Smooth muscle cell (in vitro differentiated cells): ENCODE results near the gene KCNQ5. TPM values are rescaled to one million over a fixed set of nuclear protein-coding genes. Genes with fewer than 3 reads are reported as not detected.

ENCODE experiments used
- DNase-seq: peaks from one replicate; lab custom pipeline; 2025; ENCODE audit not compliant: unreplicated experiment; lab: John Stamatoyannopoulos, UW
- H2AFZ ChIP-seq: fragments of 200-600 bp; sonication (generic); 2 replicates; pipeline ENCODE4 v1.6.0; 2016; ENCODE audit warnings: antibody characterized with exemption, low read depth, mild to moderate bottlenecking
- H3F3A ChIP-seq: fragments of 200-600 bp; sonication (generic); 2 replicates; pipeline ENCODE4 v1.6.0; 2017; ENCODE audit warnings: antibody characterized with exemption, low read depth
- H3K27ac ChIP-seq: fragments of 200-600 bp; sonication (generic); 2 replicates; pipeline ENCODE4 v1.5.1; 2016; ENCODE audit warnings: low read depth, mild to moderate bottlenecking
- H3K27me3 ChIP-seq: fragments of 200-600 bp; sonication (generic); 2 replicates; pipeline ENCODE4 v1.6.1; 2016; ENCODE audit warnings: low read depth, mild to moderate bottlenecking
- H3K36me3 ChIP-seq: fragments of 200-600 bp; sonication (generic); 2 replicates; pipeline ENCODE4 v1.5.1; 2016; ENCODE audit warnings: low read depth
- H3K4me1 ChIP-seq: fragments of 200-600 bp; sonication (generic); 2 replicates; pipeline ENCODE4 v1.5.1; 2016; ENCODE audit warnings: low read depth
- H3K4me2 ChIP-seq: fragments of 200-600 bp; sonication (generic); 2 replicates; pipeline ENCODE4 v1.6.0; 2016; ENCODE audit warnings: mild to moderate bottlenecking
- H3K4me3 ChIP-seq: fragments of 200-600 bp; sonication (generic); 2 replicates; pipeline ENCODE4 v1.5.1; 2016; ENCODE audit warnings: mild to moderate bottlenecking
- H3K79me2 ChIP-seq: fragments of 200-600 bp; sonication (generic); 2 replicates; pipeline ENCODE4 v1.6.0; 2016; ENCODE audit warnings: low read depth, mild to moderate bottlenecking
- H3K9ac ChIP-seq: fragments of 200-600 bp; sonication (generic); 2 replicates; pipeline ENCODE4 v1.6.0; 2016; ENCODE audit warnings: low read depth
- H3K9me3 ChIP-seq: fragments of 200-600 bp; sonication (generic); replicated peaks from 2 replicates; pipeline ENCODE4 v1.5.1; 2016; ENCODE audit warnings: low read depth
- H4K20me1 ChIP-seq: fragments of 200-600 bp; sonication (generic); 2 replicates; pipeline ENCODE4 v1.6.0; 2016; ENCODE audit warnings: low read depth
- WGBS: methylation state at CpG from one replicate; pipeline ENCODE4 v1.1.7; 2016; ENCODE audit warnings: low lambda C conversion rate; 5-methylcytosine and 5-hydroxymethylcytosine counted together
- polyA plus RNA-seq: library from polyadenylated mRNA; unstranded; fragments of >200 nt; fragmentation: Nextera tagmentation; extraction: Ambion mirVana; gene quantifications from 2 replicates; pipeline ENCODE4 v1.2.1, GENCODE V29; 2016
- total RNA-seq: library from RNA; depleted of rRNA; stranded (reverse); fragments of >200 nt; gene quantifications from 2 replicates; pipeline ENCODE4 v1.2.3, GENCODE V29; 2014
- TF ChIP-seq, protein P1 (sequence below): fragments of 200-600 bp; sonication (generic); IDR thresholded peaks from 2 replicates; pipeline ENCODE4 v1.5.1; 2017; ENCODE audit warnings: borderline replicate concordance, mild to moderate bottlenecking, antibody characterized with exemption; ENCODE audit not compliant: insufficient read depth, poor library complexity, severe bottlenecking

KCNQ5 gene
- total and polyA plus RNA-seq, 2 experiments from 2014 or later: 1.2 to 2.0 TPM

DNA sequence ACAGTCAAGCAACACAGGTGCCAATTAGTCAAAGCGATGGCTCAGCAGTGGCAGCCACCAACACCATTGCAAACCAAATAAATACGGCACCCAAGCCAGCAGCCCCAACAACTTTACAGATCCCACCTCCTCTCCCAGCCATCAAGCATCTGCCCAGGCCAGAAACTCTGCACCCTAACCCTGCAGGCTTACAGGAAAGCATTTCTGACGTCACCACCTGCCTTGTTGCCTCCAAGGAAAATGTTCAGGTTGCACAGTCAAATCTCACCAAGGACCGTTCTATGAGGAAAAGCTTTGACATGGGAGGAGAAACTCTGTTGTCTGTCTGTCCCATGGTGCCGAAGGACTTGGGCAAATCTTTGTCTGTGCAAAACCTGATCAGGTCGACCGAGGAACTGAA, 572.9 kb downstream of the KCNQ5 start:
- no peaks in the 10 kb centered on the region for H3K4me1 ChIP-seq
- H3K27me3 ChIP-seq: no peaks in the 10 kb centered on the region
- no peak overlapping the region for H2AFZ ChIP-seq
- WGBS: 91% methylated on average over 7 of the region's 7 CpGs
- H4K20me1 ChIP-seq: no peaks in the 10 kb centered on the region
- H3K4me3 ChIP-seq: no peak overlapping the region
- H3K36me3 ChIP-seq: no peaks in the 10 kb centered on the region
- TF ChIP-seq, protein P1, sequence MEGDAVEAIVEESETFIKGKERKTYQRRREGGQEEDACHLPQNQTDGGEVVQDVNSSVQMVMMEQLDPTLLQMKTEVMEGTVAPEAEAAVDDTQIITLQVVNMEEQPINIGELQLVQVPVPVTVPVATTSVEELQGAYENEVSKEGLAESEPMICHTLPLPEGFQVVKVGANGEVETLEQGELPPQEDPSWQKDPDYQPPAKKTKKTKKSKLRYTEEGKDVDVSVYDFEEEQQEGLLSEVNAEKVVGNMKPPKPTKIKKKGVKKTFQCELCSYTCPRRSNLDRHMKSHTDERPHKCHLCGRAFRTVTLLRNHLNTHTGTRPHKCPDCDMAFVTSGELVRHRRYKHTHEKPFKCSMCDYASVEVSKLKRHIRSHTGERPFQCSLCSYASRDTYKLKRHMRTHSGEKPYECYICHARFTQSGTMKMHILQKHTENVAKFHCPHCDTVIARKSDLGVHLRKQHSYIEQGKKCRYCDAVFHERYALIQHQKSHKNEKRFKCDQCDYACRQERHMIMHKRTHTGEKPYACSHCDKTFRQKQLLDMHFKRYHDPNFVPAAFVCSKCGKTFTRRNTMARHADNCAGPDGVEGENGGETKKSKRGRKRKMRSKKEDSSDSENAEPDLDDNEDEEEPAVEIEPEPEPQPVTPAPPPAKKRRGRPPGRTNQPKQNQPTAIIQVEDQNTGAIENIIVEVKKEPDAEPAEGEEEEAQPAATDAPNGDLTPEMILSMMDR: no peak
- no peak overlapping the region for H3K27ac ChIP-seq
- H3K9me3 ChIP-seq: no peaks in the 10 kb centered on the region
- no peak for DNase-seq
- H3K79me2 ChIP-seq: no peaks in the 10 kb centered on the region
- no peaks in the 10 kb centered on the region for H3F3A ChIP-seq
- H3K9ac ChIP-seq: no peak overlapping the region
- H3K4me2 ChIP-seq: no peak overlapping the region

DNA sequence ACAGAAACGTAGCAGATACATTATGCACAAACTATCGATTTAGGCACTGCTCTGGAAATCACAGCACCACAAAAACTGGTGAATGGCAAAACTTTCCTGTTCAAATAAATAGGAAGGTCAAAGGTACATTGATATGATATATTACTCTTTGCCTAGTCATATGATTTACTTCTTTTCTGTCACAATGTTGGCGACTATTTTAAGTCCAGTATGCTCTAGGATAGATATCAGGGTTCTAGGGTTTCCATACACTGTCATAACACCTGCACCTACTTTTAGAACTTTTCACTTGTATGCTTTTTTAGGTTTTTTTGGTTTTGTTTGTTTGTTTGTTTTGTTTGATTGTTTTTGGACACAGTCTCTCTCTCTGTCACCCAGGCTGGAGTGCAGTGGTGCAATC, 578.4 kb downstream of the KCNQ5 start:
- Histone ChIP-seq H3K27ac (no peak overlapping the region), H3K79me2 (no peaks in the 10 kb centered on the region), H3K27me3 (no peaks in the 10 kb centered on the region), H3F3A (no peaks in the 10 kb centered on the region), H2AFZ (no peak overlapping the region), H3K9me3 (no peaks in the 10 kb centered on the region), H3K9ac (no peak overlapping the region), H3K36me3 (no peaks in the 10 kb centered on the region), H4K20me1 (no peaks in the 10 kb centered on the region), H3K4me1 (no peaks in the 10 kb centered on the region), H3K4me2 (no peak overlapping the region), H3K4me3 (no peak overlapping the region)
- no peak for DNase-seq
- 97% methylated on average over 3 of the region's 3 CpGs for WGBS
- TF ChIP-seq, protein P1: no peak

DNA sequence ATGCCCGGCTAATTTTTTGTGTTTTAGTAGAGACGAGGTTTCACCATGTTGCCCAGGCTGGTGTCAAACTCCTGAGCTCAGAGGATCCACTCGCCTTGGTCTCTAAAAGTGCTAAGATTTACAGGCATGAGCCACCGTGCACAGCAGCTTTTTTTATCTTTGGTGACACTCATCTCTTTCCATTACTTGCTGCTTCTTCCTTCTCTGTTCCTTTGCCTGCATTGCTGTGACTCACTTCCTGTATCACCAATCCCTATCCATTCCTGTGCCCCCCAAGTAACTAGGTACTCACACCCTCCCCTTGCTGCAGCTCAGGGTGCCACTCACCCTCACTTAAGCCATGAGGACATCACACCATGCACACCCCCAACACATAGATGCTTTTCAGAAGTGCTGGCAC, 578.9 kb downstream of the KCNQ5 start:
- Histone ChIP-seq H3K4me1 (no peaks in the 10 kb centered on the region), H3K27ac (no peak overlapping the region), H3K4me2 (no peak overlapping the region), H3K36me3 (no peaks in the 10 kb centered on the region), H3K4me3 (no peak overlapping the region), H3K9me3 (no peaks in the 10 kb centered on the region), H3F3A (no peaks in the 10 kb centered on the region), H3K9ac (no peak overlapping the region), H2AFZ (no peak overlapping the region), H4K20me1 (no peaks in the 10 kb centered on the region), H3K27me3 (no peaks in the 10 kb centered on the region), H3K79me2 (no peaks in the 10 kb centered on the region)
- DNase-seq: no peak
- 62% methylated on average over 4 of the region's 4 CpGs for WGBS
- TF ChIP-seq, protein P1: no peak

DNA sequence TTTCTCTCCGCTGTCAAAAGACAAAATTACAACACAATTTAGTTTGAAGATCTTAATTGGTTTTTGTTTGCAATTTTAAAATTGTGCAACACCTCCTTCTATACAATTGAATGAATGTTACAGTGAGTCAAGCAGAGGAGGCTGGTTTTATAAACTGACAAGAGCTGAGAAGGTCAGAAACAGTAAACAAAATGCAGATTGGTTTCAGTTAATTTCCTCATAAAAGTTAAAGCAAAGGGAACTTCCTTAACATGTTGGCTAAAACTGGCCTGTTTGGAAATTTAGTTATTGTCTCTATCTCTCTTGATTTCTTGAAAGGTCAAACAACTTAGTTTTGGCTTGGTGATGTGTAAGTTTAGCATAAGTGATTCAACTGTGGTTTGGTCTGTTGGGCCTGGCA, 581.2 kb downstream of the KCNQ5 start:
- WGBS: 61% methylated on average over 1 of the region's 1 CpG

More for the DNA sequence above, 581.2 kb downstream of the KCNQ5 start:
- H4K20me1 ChIP-seq: no peaks in the 10 kb centered on the region
- no peak overlapping the region for H3K4me3 ChIP-seq
- H3K27ac ChIP-seq: no peak overlapping the region
- H3K9me3 ChIP-seq: no peaks in the 10 kb centered on the region
- H3K4me2 ChIP-seq: no peak overlapping the region
- H3K27me3 ChIP-seq: no peaks in the 10 kb centered on the region
- no peak overlapping the region for H2AFZ ChIP-seq
- H3F3A ChIP-seq: no peaks in the 10 kb centered on the region
- TF ChIP-seq, protein P1: no peak
- no peak for DNase-seq
- H3K79me2 ChIP-seq: no peaks in the 10 kb centered on the region
- H3K4me1 ChIP-seq: no peaks in the 10 kb centered on the region
- H3K36me3 ChIP-seq: no peaks in the 10 kb centered on the region
- no peak overlapping the region for H3K9ac ChIP-seq
